Measurements from ENCODE around the gene TOM1L2.

The TOM1L2 gene

DNA sequence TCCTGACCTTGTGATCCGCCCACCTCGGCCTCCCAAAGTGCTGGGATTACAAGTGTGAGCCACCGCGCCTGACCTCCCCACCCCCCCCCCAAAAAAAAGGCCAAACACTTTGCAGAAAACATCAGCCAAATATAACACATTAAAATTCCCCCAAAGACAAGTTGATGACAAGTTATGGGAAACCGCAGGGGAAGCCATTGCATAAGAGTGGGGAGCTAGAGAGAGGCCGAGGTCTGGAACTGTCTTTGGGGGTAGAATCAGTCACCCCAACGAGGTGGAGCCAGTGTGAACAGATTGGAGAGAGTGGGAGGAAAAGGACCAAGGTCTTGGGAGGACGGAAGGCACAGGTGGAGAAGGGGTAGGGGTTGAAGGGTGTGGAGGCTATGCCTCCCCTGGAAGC lies 3.2 kb upstream of the TOM1L2 start:
- Histone ChIP-seq H3K36me3 (no peaks in the 10 kb centered on the region), H3K9me3 (no peaks in the 10 kb centered on the region), H3K27ac (no peak overlapping the region)

DNA sequence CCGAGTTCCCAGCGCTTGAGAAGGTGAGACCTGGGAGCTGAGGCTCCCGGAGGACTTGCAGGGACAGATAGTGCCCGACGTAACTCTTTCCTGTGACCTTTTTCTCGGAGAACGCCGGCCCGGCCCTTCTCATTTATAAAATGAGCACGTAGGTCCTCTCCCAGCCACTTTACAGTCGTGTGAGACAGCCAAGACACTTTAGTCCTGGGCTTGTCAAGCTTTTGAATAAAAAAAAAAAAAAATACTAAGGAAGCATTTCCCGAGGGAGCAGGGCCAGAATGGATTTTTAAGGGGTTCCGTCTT lies 703 bp upstream of the TOM1L2 start:
- TF ChIP-seq Cebpa-rat (IDR thresholded peaks at IDR 0.05): no peak
- H3K9ac ChIP-seq: peak overlapping the region; percentile 42; the same call in 1 of the 2 replicates
- no peak overlapping the region for H3K27ac ChIP-seq

More for the DNA sequence above, 3.2 kb upstream of the TOM1L2 start:
- Histone ChIP-seq H3K4me2 (no peak overlapping the region), H3K4me1 (peaks cover 20% of the 10 kb centered on the region), H3K27me3 (no peaks in the 10 kb centered on the region), H4K20me1 (peaks cover 15% of the 10 kb centered on the region), H3K4me3 (no peak overlapping the region), H3K9ac (no peak overlapping the region)
- no peak for TF ChIP-seq Cebpa-rat (IDR thresholded peaks at IDR 0.05)

DNA sequence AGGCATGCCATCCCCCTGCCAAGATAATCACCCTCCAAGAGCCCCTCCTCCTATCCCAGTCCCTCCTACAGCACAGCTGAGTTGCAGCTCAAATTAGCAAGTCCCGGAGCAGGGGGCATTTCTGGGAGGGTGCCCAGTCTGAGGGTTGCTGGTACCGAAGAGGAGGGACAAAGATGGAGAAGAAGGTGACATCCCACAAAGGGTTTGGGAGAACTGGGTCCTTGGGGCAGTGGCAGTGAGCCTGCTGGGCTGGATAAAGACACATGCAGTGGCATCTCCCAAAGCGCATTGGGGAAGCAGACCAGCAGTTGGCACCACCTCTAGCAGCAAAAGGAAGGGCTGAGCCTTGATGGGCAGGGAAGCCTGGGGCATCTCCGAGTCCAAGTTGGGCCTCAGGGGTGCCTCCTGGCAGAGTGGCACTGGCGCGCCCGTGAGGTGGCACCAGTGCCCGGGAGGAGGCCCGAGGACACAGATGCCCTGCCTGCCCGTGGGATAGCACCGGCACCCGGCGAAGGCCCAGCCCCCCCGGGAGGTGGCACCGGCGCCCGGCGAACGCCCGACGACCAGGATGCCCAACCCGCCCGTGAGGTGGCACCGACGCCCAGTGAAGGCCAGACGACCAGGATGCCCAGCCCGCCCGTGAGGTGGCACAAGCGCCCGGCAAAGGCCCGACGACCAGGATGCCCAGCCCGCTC lies 622 bp downstream of the TOM1L2 start:
- H3K27me3 ChIP-seq: no peaks in the 10 kb centered on the region
- H4K20me1 ChIP-seq: peaks cover 42% of the 10 kb centered on the region
- H3K4me1 ChIP-seq: peaks cover 20% of the 10 kb centered on the region
- H3K4me3 ChIP-seq: peak overlapping the region; percentile 82
- no peaks in the 10 kb centered on the region for H3K9me3 ChIP-seq
- TF ChIP-seq Cebpa-rat (IDR thresholded peaks at IDR 0.05): no peak
- peak overlapping the region; percentile 47 for H3K27ac ChIP-seq
- peak overlapping the region; percentile 99 for H3K4me2 ChIP-seq
- H3K9ac ChIP-seq: peak overlapping the region; percentile 78
- no peaks in the 10 kb centered on the region for H3K36me3 ChIP-seq

More for the DNA sequence above, 703 bp upstream of the TOM1L2 start:
- Histone ChIP-seq H3K36me3 (no peaks in the 10 kb centered on the region), H3K9me3 (no peaks in the 10 kb centered on the region), H3K4me2 (peak overlapping the region; percentile 86), H3K4me1 (peaks cover 20% of the 10 kb centered on the region), H4K20me1 (peaks cover 29% of the 10 kb centered on the region), H3K27me3 (no peaks in the 10 kb centered on the region), H3K4me3 (peak overlapping the region; percentile 66)

DNA sequence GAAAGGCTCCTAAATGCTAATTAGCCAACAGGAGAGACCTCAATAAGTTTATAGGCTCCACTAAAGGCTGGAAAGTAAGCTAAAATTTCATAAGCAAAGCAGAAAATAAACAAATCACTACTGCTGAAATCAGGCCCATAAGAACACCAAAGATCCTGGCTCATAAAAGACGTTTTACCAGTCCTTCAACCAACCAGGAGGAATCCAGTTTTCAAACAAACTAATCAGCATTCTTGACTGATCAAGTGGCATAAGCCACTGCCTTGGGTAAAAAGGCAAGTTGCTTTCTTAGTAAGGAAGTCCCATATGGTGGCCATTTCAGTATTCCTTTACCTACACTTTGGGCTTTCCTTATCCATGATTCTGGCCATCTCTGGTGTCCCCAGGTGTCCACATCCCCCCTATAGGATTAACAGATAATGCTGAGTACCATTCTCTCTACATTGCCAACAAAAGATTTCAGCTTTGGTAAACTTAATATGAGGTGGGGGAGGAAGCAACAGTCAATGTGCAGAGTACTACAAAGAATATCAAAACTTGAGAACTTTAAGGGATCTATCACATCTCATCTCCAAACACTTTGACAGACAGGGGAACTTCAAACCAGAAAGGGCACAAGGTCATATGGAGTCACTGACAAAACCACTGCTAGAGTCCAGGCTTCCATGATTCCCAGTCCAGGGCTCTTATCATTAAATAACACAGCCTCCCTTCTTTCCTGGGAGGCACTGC lies 1.3 kb downstream of the TOM1L2 start:
- peaks cover 46% of the 10 kb centered on the region for H4K20me1 ChIP-seq
- no peak for TF ChIP-seq Cebpa-rat (IDR thresholded peaks at IDR 0.05)
- no peak overlapping the region for H3K27ac ChIP-seq
- no peaks in the 10 kb centered on the region for H3K9me3 ChIP-seq
- H3K27me3 ChIP-seq: no peaks in the 10 kb centered on the region
- H3K9ac ChIP-seq: peak overlapping the region; percentile 78; the same call in 1 of the 2 replicates
- H3K4me2 ChIP-seq: peak overlapping the region; percentile 99
- no peaks in the 10 kb centered on the region for H3K36me3 ChIP-seq
- peak overlapping the region; percentile 82 for H3K4me3 ChIP-seq
- H3K4me1 ChIP-seq: peaks cover 20% of the 10 kb centered on the region

DNA sequence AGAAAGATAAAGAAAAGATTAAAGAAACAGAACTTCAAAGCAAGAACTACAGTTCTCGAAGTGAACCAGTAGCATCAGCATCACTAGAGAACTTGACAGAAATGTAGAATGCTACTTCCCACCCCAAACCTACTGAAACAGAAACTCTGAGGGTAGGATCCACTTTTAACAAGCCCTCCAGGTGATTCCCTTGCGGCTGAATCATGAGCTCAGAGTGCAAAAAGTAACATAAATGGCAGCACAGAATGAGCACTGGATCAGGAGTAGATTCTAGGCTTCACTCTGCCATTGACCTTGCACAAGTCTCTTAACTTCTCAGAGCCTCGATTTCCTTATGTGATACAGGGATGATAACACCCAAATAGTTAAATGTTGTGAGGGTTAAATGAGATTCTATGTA lies 5.8 kb downstream of the TOM1L2 start:
- no peaks in the 10 kb centered on the region for H3K36me3 ChIP-seq
- TF ChIP-seq Cebpa-rat (IDR thresholded peaks at IDR 0.05): no peak
- H3K4me3 ChIP-seq: no peak overlapping the region
- no peaks in the 10 kb centered on the region for H3K9me3 ChIP-seq
- H3K27ac ChIP-seq: no peak overlapping the region
- peaks cover 15% of the 10 kb centered on the region for H3K4me1 ChIP-seq
- H3K4me2 ChIP-seq: no peak overlapping the region
- peaks cover 61% of the 10 kb centered on the region for H4K20me1 ChIP-seq
- H3K9ac ChIP-seq: no peak overlapping the region
- H3K27me3 ChIP-seq: no peaks in the 10 kb centered on the region

DNA sequence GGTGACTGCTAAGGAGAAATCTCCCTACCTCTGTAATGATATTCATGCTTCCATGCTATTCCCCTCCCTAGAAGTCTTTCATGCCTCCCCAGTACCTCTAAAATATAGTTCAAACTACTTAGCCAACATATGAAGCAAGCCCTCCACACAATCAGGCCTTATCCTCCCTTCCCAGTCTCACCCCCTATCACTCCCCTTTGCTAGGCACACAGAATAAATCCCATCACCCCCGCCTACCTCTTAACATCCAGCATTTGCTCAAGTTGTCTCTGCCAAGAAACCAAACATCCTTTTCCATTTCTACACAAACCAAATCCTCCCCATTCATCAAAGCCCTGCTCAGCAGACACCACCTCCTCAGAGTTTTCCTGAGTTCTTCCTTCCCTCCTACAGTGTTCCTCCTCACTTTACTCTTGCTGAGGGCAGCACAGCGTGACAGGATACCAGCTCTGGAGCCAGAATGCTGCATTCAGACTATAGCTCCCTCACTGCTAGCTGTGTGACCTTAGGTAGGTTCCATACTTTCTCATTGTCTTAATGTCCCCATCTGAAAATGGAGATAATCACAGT lies 7.0 kb downstream of the TOM1L2 start:
- TF ChIP-seq Cebpa-rat (IDR thresholded peaks at IDR 0.05): no peak
- H3K27me3 ChIP-seq: no peaks in the 10 kb centered on the region
- H4K20me1 ChIP-seq: peaks cover 50% of the 10 kb centered on the region
- no peak overlapping the region for H3K27ac ChIP-seq
- no peaks in the 10 kb centered on the region for H3K9me3 ChIP-seq
- no peaks in the 10 kb centered on the region for H3K36me3 ChIP-seq
- H3K4me3 ChIP-seq: no peak overlapping the region
- H3K4me1 ChIP-seq: peaks cover 7% of the 10 kb centered on the region
- H3K9ac ChIP-seq: no peak overlapping the region
- H3K4me2 ChIP-seq: no peak overlapping the region

DNA sequence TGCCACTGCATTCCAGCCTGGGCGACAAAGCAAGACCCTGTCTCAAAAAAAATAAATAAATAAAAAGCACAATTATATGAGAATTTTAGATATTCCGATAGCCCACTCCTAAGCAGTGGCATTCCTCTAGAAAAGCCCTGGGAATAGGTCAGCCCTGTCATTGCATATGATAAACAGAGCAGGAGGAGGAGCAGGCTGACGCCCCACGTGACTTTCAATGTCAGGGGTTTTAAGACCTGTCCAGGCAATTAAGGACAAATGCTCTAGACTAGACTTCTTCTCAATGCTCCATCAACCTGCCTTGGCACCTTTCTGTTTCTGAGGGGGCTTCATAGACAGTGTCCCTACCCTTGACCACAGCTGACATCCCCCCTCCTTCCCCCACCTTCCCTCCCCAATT lies 7.5 kb downstream of the TOM1L2 start:
- H3K9me3 ChIP-seq: no peaks in the 10 kb centered on the region
- peaks cover 46% of the 10 kb centered on the region for H4K20me1 ChIP-seq
- H3K36me3 ChIP-seq: no peaks in the 10 kb centered on the region
- TF ChIP-seq Cebpa-rat (IDR thresholded peaks at IDR 0.05): no peak
- no peak overlapping the region for H3K4me3 ChIP-seq
- peaks cover 7% of the 10 kb centered on the region for H3K4me1 ChIP-seq
- H3K4me2 ChIP-seq: no peak overlapping the region
- no peak overlapping the region for H3K27ac ChIP-seq
- H3K27me3 ChIP-seq: no peaks in the 10 kb centered on the region
- no peak overlapping the region for H3K9ac ChIP-seq

DNA sequence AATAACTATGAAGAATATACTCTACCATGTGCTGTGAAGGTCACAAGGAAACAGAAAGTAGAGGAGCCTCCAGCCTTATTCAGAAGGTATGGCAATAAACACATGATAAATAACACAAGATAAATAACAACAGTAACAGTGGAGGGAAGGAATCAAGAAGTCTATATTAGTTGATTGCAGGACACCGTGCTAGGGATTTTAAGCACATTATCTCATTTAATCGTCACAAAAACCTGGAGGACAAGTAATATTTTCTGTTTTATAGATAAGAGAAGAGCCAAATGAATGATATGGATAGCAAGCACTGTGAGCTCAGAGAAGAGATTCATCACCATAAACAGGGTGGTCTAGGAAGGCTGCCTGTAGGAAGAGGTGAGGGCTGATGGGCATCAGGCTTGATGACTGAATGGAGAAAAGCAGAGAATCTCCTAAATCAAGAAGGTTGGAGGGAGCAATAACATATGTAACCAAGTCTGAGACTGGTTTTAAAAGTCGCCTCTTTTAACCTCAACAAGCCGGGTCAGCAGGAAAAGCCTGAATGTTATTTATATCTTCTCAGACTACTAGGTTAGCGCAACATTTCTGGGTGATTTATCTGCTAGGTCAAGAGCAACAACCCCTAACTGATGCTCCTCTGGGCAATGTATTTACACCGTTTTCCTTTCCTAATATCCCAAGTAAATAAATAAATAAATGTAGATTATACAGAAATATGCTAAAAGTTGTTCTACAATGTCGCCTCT lies 8.3 kb downstream of the TOM1L2 start:
- no peak overlapping the region for H3K4me3 ChIP-seq
- H3K9me3 ChIP-seq: no peaks in the 10 kb centered on the region
- H3K4me1 ChIP-seq: peaks cover 7% of the 10 kb centered on the region
- peak overlapping the region; percentile 40 for H3K4me2 ChIP-seq
- H3K27ac ChIP-seq: no peak overlapping the region
- peaks cover 52% of the 10 kb centered on the region for H4K20me1 ChIP-seq
- H3K9ac ChIP-seq: no peak overlapping the region
- no peaks in the 10 kb centered on the region for H3K36me3 ChIP-seq
- TF ChIP-seq Cebpa-rat (IDR thresholded peaks at IDR 0.05): no peak
- no peaks in the 10 kb centered on the region for H3K27me3 ChIP-seq

DNA sequence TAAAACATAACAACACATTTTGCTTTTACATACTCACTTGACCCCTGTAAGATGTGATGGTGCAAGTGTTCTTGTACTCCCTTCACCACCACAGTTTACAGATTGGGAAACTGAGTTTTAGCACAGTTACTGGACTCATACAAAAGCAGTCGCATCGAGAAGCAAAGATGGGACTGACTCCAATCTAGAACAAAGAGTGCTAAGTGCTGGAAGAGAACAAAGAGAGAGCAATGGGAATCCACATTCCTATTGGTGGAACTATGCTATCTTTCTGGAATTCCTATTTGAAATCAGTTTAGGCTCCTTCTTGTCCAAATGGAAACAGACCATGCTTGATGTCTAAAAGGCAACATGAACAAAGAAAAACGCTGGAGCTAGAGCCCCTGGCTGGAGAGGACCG lies 9.1 kb downstream of the TOM1L2 start:
- no peak overlapping the region for H3K4me3 ChIP-seq
- H3K9ac ChIP-seq: no peak overlapping the region
- H3K27ac ChIP-seq: no peak overlapping the region
- no peak overlapping the region for H3K4me2 ChIP-seq
- no peaks in the 10 kb centered on the region for H3K9me3 ChIP-seq
- H3K4me1 ChIP-seq: peaks cover 11% of the 10 kb centered on the region
- no peaks in the 10 kb centered on the region for H3K36me3 ChIP-seq
- no peaks in the 10 kb centered on the region for H3K27me3 ChIP-seq
- H4K20me1 ChIP-seq: peaks cover 46% of the 10 kb centered on the region
- no peak for TF ChIP-seq Cebpa-rat (IDR thresholded peaks at IDR 0.05)

Measured in BLaER1 (cell line).